Activated T-helper 17 cell treated with anti-CD3 and anti-CD28 coated beads, Interleukin-2, amount 50 U/mL, for 72 hours (primary cell): ENCODE measurements around the gene SEC11A. TPM values are rescaled to one million over a fixed set of nuclear protein-coding genes. Genes with fewer than 3 reads are reported as not detected.
"Not testable (repeated sequence)": the region's sequence is repeated elsewhere in the genome, so short reads cannot be mapped to it uniquely, and the experiment has no call there.

Source experiments
- ATAC-seq: fragments of 150-1000 bp; cut with Tn5 transposase; replicated peaks from 2 replicates; pipeline ENCODE4 v1.10.0; 2021; ENCODE audit warnings: mild to moderate bottlenecking, moderate library complexity
- H3K27ac Mint-ChIP-seq: one replicate; pipeline ENCODE4 v1.8.0; 2022; ENCODE audit warnings: mixed read lengths
- H3K27me3 Mint-ChIP-seq: one replicate; pipeline ENCODE4 v1.8.0; 2022; ENCODE audit warnings: mixed read lengths
- H3K36me3 Mint-ChIP-seq: one replicate; pipeline ENCODE4 v1.8.0; 2022; ENCODE audit warnings: low read depth, mild to moderate bottlenecking, mixed read lengths
- H3K4me1 Mint-ChIP-seq: one replicate; pipeline ENCODE4 v1.8.0; 2022; ENCODE audit warnings: mixed read lengths
- H3K4me3 Mint-ChIP-seq: one replicate; pipeline ENCODE4 v1.8.0; 2022; ENCODE audit warnings: mild to moderate bottlenecking, mixed read lengths
- H3K9me3 Mint-ChIP-seq: one replicate; pipeline ENCODE4 v1.8.0; 2022; ENCODE audit warnings: mixed read lengths
- total RNA-seq, 2 donors: library from RNA; stranded (reverse); gene quantifications; one replicate each; pipeline ENCODE4 v1.2.3, GENCODE V29; 2022

Gene SEC11A
- total RNA-seq, 2 donors from 2014 or later, result 111 to 116 TPM

GRCh38 chr15:84653584-84653909, 62.4 kb downstream of the SEC11A start:
- Mint-ChIP-seq H3K4me1 (peaks cover 35% of the 10 kb centered on the region), H3K9me3 (no peaks in the 10 kb centered on the region), H3K27ac (peak overlapping the region; percentile 96), H3K36me3 (peaks cover 46% of the 10 kb centered on the region), H3K27me3 (no peaks in the 10 kb centered on the region), H3K4me3 (peak overlapping the region; percentile 93)
- ATAC-seq, result no peak

- Mint-ChIP-seq H3K27me3 (no peaks in the 10 kb centered on the region), H3K36me3 (peaks cover 85% of the 10 kb centered on the region), H3K27ac (no peak overlapping the region), H3K4me3 (no peak overlapping the region), H3K9me3 (no peaks in the 10 kb centered on the region), H3K4me1 (peaks cover 23% of the 10 kb centered on the region)
- ATAC-seq, result no peak
Observed at GRCh38 chr15:84649706-84650105, 66.2 kb downstream of the SEC11A start.

DNA sequence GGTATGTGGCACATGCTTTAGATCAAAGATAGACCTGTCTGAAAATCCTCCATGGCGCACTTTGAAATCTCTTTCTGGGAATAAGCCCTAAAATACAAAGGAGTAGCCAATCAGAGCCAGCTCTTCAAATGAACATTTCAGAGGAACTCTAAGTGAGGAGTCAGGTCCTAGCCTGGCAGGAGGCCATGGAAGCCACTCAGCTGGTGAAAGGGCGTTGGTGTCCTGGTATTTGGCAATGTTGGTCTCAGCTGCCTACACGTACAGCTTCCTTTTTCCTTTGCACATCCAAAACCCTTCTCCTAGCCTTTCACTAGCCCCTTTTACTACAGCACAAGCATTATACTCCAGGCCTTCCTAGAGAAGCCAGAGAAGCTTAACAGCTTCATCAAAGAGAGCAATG, 67.4 kb downstream of the SEC11A start:
- Mint-ChIP-seq H3K27me3 (no peaks in the 10 kb centered on the region), H3K4me3 (no peak overlapping the region), H3K4me1 (peaks cover 23% of the 10 kb centered on the region), H3K27ac (peak overlapping the region; percentile 18), H3K9me3 (no peaks in the 10 kb centered on the region), H3K36me3 (peaks cover 89% of the 10 kb centered on the region)
- no peak for ATAC-seq

DNA sequence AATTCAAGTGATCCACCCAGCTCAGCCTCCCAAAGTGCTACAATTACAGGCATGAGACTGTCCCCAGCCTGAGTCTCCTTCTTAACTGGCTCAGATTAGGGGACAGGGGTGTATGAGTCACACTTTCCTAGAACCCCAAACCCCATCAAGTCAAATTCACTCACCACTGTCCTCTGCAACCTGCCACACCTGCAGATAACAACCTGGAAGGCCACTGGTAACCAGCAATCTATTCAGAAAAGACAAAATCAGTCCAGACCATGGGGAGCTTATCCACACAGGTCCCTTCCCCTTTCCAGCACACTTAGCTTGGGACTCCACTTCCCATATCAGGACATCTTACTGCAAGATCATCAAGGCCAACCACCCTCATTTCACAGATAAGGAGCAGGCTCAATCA, 68.2 kb downstream of the SEC11A start:
- H3K36me3 Mint-ChIP-seq, result peaks cover 97% of the 10 kb centered on the region

GRCh38 chr15:84645997-84646396, 69.9 kb downstream of the SEC11A start:
- Mint-ChIP-seq H3K27ac (no peak overlapping the region), H3K9me3 (no peaks in the 10 kb centered on the region), H3K4me1 (peaks cover 12% of the 10 kb centered on the region), H3K4me3 (no peak overlapping the region), H3K36me3 (peaks cover 98% of the 10 kb centered on the region), H3K27me3 (no peaks in the 10 kb centered on the region)
- ATAC-seq, result no peak

More for the DNA sequence above, 68.2 kb downstream of the SEC11A start:
- Mint-ChIP-seq H3K4me3 (no peak overlapping the region), H3K9me3 (no peaks in the 10 kb centered on the region), H3K27me3 (no peaks in the 10 kb centered on the region), H3K27ac (peak overlapping the region; percentile 18), H3K4me1 (peaks cover 23% of the 10 kb centered on the region)
- ATAC-seq, result peak; percentile 49

DNA sequence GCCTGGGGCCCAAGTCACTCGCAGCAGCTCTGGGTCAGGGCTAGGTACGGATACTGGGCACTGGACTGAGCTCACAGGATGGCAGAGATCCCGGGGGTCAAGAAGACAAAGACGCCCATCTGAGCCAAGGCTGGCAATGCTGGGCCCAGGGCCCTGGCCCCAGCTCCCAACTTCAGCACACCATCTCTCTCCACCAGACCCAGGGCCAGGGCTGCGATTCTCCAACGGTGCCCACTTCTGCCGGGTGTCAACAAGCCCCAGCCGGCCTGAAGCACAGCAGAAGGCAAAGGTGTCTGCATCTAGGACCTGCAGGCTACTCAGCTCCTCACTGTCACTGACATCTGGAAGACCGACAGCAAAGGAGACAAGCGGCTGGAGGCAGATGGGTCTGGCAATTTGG, 70.4 kb downstream of the SEC11A start:
- ATAC-seq, result peak; percentile 6
- Mint-ChIP-seq H3K36me3 (peaks cover 99% of the 10 kb centered on the region), H3K4me1 (peaks cover 15% of the 10 kb centered on the region), H3K27ac (no peak overlapping the region), H3K4me3 (no peak overlapping the region), H3K27me3 (no peaks in the 10 kb centered on the region), H3K9me3 (no peaks in the 10 kb centered on the region)

- H3K36me3 Mint-ChIP-seq, result peaks cover 99% of the 10 kb centered on the region
- no peaks in the 10 kb centered on the region for H3K27me3 Mint-ChIP-seq
Observed at GRCh38 chr15:84643838-84644237, 72.1 kb downstream of the SEC11A start.

DNA sequence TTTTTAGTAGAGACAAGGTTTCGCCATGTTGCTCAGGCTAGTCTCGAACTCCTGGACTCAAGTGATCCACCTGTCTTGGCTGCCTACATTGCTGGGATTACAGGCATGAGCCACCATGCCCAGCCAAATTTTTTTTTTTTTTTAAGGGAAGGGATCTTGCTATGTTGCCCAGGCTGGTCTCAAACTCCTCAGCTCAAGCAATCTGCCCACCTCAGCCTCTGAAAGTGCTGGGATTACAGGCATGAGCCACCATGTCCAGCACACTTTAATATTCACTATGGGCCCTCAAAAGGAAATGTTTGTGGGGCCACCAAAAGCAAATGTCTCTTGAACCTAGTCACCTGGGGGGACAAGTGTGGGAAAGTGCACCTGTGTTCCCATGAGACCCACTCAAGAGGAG, 73.3 kb downstream of the SEC11A start:
- H3K4me3 Mint-ChIP-seq, H3K27ac Mint-ChIP-seq, ATAC-seq, H3K27me3 Mint-ChIP-seq, H3K9me3 Mint-ChIP-seq: not testable (repeated sequence)
- H3K4me1 Mint-ChIP-seq, result peaks cover 12% of the 10 kb centered on the region
- peaks cover 99% of the 10 kb centered on the region for H3K36me3 Mint-ChIP-seq

More at GRCh38 chr15:84643838-84644237, 72.1 kb downstream of the SEC11A start:
- H3K27ac Mint-ChIP-seq, result no peak overlapping the region
- no peak for ATAC-seq
- H3K4me3 Mint-ChIP-seq, result no peak overlapping the region
- H3K4me1 Mint-ChIP-seq, result peaks cover 11% of the 10 kb centered on the region
- H3K9me3 Mint-ChIP-seq, result no peaks in the 10 kb centered on the region

- Mint-ChIP-seq H3K36me3 (peaks cover 99% of the 10 kb centered on the region), H3K4me1 (peaks cover 12% of the 10 kb centered on the region)
- H3K27ac Mint-ChIP-seq, H3K4me3 Mint-ChIP-seq, H3K9me3 Mint-ChIP-seq, H3K27me3 Mint-ChIP-seq, ATAC-seq: not testable (repeated sequence)
Observed at GRCh38 chr15:84641871-84642270, 74.1 kb downstream of the SEC11A start.

DNA sequence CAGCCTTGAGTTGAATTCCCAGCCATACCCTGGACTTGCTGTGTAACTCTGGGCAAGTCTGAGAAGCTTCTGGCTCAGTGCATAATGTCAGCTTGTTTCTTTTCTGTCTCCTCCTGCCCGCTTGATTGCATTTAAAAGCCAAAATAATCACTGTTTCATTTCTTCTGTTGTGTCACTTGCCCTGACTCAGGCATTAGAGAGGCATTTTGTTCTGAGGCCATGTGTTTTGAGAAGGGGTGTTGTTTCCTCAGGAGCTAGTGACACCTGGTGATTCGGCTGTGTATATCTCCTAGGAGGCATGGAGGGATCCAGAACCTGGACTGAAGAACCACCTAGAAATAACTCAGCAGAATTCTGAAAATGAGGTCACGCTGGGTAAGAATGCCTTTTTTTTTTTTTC, 77.8 kb downstream of the SEC11A start:
- Mint-ChIP-seq H3K27ac (peak overlapping the region; percentile 64), H3K4me1 (peaks cover 24% of the 10 kb centered on the region), H3K9me3 (no peaks in the 10 kb centered on the region), H3K27me3 (no peaks in the 10 kb centered on the region), H3K4me3 (peak overlapping the region; percentile 54), H3K36me3 (peaks cover 100% of the 10 kb centered on the region)
- ATAC-seq, result peak; percentile 16

DNA sequence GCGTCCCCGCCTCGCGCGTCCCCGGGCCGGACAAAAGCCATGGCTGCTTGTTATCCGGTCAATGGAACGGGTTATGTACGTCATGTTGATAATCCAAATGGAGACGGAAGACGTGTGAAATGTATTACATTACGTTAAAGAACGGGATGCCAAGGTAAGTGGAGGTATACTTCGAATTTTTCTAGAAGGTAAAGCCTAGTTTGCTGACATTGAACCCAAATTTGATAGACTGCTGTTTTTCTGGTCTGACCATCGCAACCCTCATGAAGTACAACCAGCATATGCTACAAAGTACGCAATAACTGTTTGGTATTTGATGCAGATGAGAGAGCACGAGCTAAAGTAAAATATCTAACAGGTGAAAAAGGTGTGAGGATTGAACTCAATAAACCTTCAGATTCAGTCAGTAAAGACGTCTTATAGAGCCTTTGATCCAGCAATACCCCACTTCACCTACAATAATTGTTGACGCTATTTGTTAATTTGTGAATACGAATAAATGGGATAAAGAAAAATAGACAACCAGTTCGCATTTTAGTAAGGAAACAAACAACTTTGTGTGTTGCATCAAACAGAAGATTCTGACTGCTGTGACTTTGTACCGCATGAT, 81.6 kb downstream of the SEC11A start:
- Mint-ChIP-seq H3K4me3 (peak overlapping the region; percentile 95), H3K9me3 (no peaks in the 10 kb centered on the region), H3K27ac (peak overlapping the region; percentile 95), H3K36me3 (peaks cover 80% of the 10 kb centered on the region), H3K27me3 (no peaks in the 10 kb centered on the region), H3K4me1 (peaks cover 24% of the 10 kb centered on the region)
- no peak for ATAC-seq

- Mint-ChIP-seq H3K4me3 (peak overlapping the region; percentile 95), H3K27me3 (no peaks in the 10 kb centered on the region), H3K4me1 (peaks cover 24% of the 10 kb centered on the region), H3K9me3 (no peaks in the 10 kb centered on the region), H3K27ac (peak overlapping the region; percentile 95), H3K36me3 (peaks cover 73% of the 10 kb centered on the region)
- ATAC-seq, result peak; percentile 54
Observed at GRCh38 chr15:84633311-84634227, 82.4 kb downstream of the SEC11A start.

- H3K4me1 Mint-ChIP-seq, result peaks cover 17% of the 10 kb centered on the region
- ATAC-seq, result no peak
- H3K9me3 Mint-ChIP-seq, result no peaks in the 10 kb centered on the region
- no peaks in the 10 kb centered on the region for H3K27me3 Mint-ChIP-seq
- peak overlapping the region; percentile 95 for H3K4me3 Mint-ChIP-seq
- peak overlapping the region; percentile 94 for H3K27ac Mint-ChIP-seq
- peaks cover 55% of the 10 kb centered on the region for H3K36me3 Mint-ChIP-seq
Observed at GRCh38 chr15:84631706-84632272, 84.2 kb downstream of the SEC11A start.

GRCh38 chr15:84629033-84629432, 86.9 kb downstream of the SEC11A start:
- Mint-ChIP-seq H3K9me3 (no peaks in the 10 kb centered on the region), H3K27me3 (no peaks in the 10 kb centered on the region), H3K36me3 (peaks cover 36% of the 10 kb centered on the region), H3K4me3 (no peak overlapping the region), H3K27ac (no peak overlapping the region), H3K4me1 (peaks cover 11% of the 10 kb centered on the region)
- ATAC-seq, result no peak

- Mint-ChIP-seq H3K27me3 (no peaks in the 10 kb centered on the region), H3K9me3 (peaks cover 13% of the 10 kb centered on the region), H3K4me3 (no peak overlapping the region), H3K36me3 (peaks cover 43% of the 10 kb centered on the region), H3K27ac (peak overlapping the region; percentile 13), H3K4me1 (peaks cover 6% of the 10 kb centered on the region)
- ATAC-seq, result no peak
Observed at GRCh38 chr15:84625123-84625522, 90.8 kb downstream of the SEC11A start.
